Parietal lobe (tissue), 1 donor: ENCODE measurements around the gene WWC2. TPM values are rescaled to one million over a fixed set of nuclear protein-coding genes. Genes with fewer than 3 reads are reported as not detected.

Experiments
- total RNA-seq: library from RNA; depleted of rRNA; stranded (reverse); fragments of >200 nt; gene quantifications from one replicate; pipeline ENCODE4 v1.2.3, GENCODE V29; 2014

Gene WWC2
- 20.3 TPM for total RNA-seq

DNA sequence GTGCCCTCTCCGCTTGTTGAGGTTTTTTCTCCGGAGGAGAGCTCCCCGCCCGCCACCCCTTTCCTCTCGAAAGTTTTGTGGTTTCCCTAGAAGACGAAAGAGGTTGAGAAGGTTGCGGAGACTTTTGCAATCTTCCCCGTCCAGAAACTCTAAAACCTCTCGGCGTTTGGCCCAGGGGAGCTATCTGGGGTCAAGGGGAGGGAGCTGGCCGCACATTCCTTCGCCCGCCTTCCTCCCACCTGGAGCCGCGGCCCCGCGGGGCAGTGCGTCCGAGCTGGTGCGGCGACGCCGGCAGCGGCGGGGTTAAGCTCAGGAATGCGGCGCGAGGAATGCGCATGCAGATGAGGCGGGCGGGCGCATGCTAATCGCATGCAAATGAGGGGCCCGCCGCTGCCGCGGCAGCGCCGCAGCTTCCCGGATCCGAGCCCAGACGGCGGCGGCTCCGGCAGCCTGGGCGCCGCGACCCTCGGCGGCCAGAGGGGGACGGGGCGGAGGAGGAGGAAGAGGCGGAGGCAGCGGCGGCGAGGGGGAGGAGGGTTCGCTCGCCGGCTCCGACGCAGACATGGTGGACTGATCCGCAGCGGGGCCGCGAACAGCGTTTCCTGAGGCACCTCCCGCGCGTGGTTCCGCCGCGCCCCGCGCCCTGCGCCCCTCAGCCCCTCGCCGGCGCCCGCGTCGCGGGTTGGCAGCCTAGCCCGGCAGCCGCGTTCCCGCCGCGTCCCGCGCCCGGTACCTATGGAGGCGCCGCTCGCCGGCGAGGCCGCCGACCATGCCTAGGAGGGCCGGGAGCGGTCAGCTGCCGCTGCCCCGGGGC is at the start of gene WWC2:
TSS of gene WWC2 (plus strand) at position 535 of the 814 bp plus-strand sequence. CDS start at position 770, 235 bp downstream.

DNA sequence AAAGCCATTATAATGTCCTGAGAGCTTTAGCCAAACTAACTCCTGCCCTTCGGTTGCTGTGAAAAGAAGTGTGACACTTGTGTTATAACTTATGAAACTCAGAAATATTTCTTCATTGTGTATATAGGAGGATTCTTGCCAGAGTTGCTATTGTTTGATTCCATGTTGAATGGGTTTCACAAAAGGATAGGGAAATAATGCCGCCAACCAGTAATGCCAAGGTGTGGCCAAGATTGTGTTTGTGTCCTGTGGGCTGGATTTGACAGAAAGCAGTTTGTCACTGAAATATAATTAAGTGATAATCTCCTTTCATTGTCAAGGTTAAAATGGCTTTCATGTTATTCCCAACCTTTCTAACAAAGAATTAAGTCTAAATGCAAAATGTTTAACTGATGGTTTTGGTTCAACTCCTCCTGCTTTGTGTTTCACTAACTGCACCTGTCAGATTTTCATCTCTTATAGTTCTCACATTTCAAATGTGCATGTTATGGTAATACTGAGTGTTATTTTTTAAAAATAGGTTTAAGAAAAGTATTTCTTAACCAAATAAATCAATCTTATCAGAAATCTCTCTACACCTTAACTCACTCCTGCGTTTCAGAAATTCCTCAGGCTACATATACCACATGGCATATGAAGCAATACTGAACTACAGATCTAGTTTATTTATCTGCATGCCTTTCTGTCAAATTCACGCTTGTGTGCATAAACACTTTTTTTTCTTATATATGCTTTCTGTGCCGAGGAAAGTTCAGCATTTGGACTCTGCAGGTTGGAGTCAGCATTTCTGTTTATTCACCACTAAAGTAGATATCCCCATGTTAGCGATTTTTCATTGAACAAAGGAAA is 221.4 kb downstream of the WWC2 start, which contains the start of gene CLDN22:
TSS of gene CLDN22 (minus strand) at position 66 of the 849 bp plus-strand sequence. CDS start at position 8, 58 bp downstream.

DNA sequence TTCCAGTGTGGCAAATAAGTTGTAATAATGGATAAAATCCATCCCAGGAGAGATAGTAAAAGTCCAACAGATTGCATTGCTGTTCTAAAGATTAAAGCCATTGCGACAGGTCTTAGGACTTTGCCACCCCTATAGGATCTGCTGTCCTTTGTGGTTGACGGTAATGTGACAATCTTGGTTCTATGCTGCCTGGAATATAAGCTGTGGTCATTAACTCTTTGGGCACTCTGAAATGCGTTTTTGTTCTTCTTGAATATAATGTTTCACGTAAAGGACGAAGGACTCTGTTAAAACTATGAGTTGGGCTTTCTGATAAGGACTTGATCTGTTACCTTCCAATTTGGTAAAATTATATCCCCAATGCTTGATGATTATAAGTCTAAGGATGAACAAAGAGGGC is 223.3 kb downstream of the WWC2 start, which contains the start of gene CLDN24:
TSS of gene CLDN24 (minus strand) at position 101 of the 400 bp plus-strand sequence. CDS start at position 101, 0 bp downstream.

Other genes starting within 250 kb of the WWC2 start
- gene DCTD, start 181.9 kb upstream of the WWC2 start, total RNA-seq = 24.4 TPM
- gene CLDN22, start 221.0 kb downstream of the WWC2 start, total RNA-seq = not detected
- gene CLDN24, start 223.2 kb downstream of the WWC2 start, total RNA-seq = not detected